Suprapubic skin (tissue), 4 donors: ENCODE data around the gene VPS35L. TPM values are rescaled to one million over a fixed set of nuclear protein-coding genes. Genes with fewer than 3 reads are reported as not detected.
"Not testable (repeated sequence)": the region's sequence is repeated elsewhere in the genome, so short reads cannot be mapped to it uniquely, and the experiment has no call there.

ENCODE experiments used
- DNase-seq, 2 donors: peaks; one replicate each; pipeline ENCODE4 v3.0.0-alpha.2; 2019; ENCODE audit warnings: low spot score in 2 of 2
- H3K27ac ChIP-seq: fragments of 200-600 bp; sonication (generic); one replicate; pipeline ENCODE4 v1.5.1; 2019
- H3K27me3 ChIP-seq: fragments of 200-600 bp; sonication (generic); one replicate; pipeline ENCODE4 v1.5.1; 2019
- H3K36me3 ChIP-seq: fragments of 200-600 bp; sonication (generic); one replicate; pipeline ENCODE4 v1.5.1; 2019
- H3K4me1 ChIP-seq: fragments of 200-600 bp; sonication (generic); one replicate; pipeline ENCODE4 v1.5.1; 2019
- H3K4me3 ChIP-seq: fragments of 200-600 bp; sonication (generic); one replicate; pipeline ENCODE4 v1.5.1; 2019; ENCODE audit warnings: mild to moderate bottlenecking
- H3K9me3 ChIP-seq: fragments of 200-600 bp; sonication (generic); one replicate; pipeline ENCODE4 v1.5.1; 2019
- EP300 ChIP-seq: sonication (generic); formaldehyde crosslinking; IDR thresholded peaks from one replicate; pipeline ENCODE4 v1.6.1; 2017; ENCODE audit warnings: antibody characterized with exemption
- POLR2A ChIP-seq, 2 donors: fragments of 450-650 bp; IDR thresholded peaks; one replicate each; pipeline ENCODE4 v1.6.1; 2017; ENCODE audit warnings: antibody characterized with exemption in 2 of 2, mild to moderate bottlenecking in 2 of 2, moderate library complexity in 2 of 2
- POLR2AphosphoS5 ChIP-seq, 3 donors: sonication (generic); formaldehyde crosslinking; IDR thresholded peaks; one replicate each; pipeline ENCODE4 v1.6.1; 2017; ENCODE audit warnings: antibody characterized with exemption in 3 of 3
- WGBS: methylation state at CpG from one replicate; pipeline ENCODE4 v1.1.5; 2018; 5-methylcytosine and 5-hydroxymethylcytosine counted together
- total RNA-seq, 4 donors: library from RNA; depleted of rRNA; stranded (reverse); fragments of >200 nt; gene quantifications; one replicate each; pipeline ENCODE4 v1.1.0, GENCODE V29; 2016
- TF ChIP-seq, protein P1 (sequence below), 2 donors: fragments of 200-600 bp in 1 of 2; fragments of 450-650 bp in 1 of 2; sonication (generic) in 1 of 2; IDR thresholded peaks; one replicate each; pipeline ENCODE4 v1.5.1; 2016 to 2019; ENCODE audit warnings: antibody characterized with exemption in 2 of 2, mild to moderate bottlenecking in 1 of 2, moderate library complexity in 1 of 2

The VPS35L gene
- total RNA-seq, 4 donors from 2014 or later: 16.3 to 30.4 (median 20.7) TPM

- TF ChIP-seq, protein P1, sequence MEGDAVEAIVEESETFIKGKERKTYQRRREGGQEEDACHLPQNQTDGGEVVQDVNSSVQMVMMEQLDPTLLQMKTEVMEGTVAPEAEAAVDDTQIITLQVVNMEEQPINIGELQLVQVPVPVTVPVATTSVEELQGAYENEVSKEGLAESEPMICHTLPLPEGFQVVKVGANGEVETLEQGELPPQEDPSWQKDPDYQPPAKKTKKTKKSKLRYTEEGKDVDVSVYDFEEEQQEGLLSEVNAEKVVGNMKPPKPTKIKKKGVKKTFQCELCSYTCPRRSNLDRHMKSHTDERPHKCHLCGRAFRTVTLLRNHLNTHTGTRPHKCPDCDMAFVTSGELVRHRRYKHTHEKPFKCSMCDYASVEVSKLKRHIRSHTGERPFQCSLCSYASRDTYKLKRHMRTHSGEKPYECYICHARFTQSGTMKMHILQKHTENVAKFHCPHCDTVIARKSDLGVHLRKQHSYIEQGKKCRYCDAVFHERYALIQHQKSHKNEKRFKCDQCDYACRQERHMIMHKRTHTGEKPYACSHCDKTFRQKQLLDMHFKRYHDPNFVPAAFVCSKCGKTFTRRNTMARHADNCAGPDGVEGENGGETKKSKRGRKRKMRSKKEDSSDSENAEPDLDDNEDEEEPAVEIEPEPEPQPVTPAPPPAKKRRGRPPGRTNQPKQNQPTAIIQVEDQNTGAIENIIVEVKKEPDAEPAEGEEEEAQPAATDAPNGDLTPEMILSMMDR (IDR thresholded peaks at IDR 0.05): no peak
- TF ChIP-seq POLR2A (IDR thresholded peaks at IDR 0.05): no peak
- TF ChIP-seq POLR2AphosphoS5 (IDR thresholded peaks at IDR 0.05): no peak
- TF ChIP-seq EP300: no peak
- Histone ChIP-seq H3K36me3 (peaks cover 33% of the 10 kb centered on the region), H3K9me3 (no peaks in the 10 kb centered on the region), H3K27ac (peak overlapping the region; percentile 47), H3K4me3 (no peak overlapping the region), H3K27me3 (no peaks in the 10 kb centered on the region), H3K4me1 (peaks cover 35% of the 10 kb centered on the region)
- WGBS: 53% methylated on average over 5 of the region's 5 CpGs
- DNase-seq: no peak
Measured at GRCh38 chr16:19715566-19715965, 160.1 kb downstream of the VPS35L start.

DNA sequence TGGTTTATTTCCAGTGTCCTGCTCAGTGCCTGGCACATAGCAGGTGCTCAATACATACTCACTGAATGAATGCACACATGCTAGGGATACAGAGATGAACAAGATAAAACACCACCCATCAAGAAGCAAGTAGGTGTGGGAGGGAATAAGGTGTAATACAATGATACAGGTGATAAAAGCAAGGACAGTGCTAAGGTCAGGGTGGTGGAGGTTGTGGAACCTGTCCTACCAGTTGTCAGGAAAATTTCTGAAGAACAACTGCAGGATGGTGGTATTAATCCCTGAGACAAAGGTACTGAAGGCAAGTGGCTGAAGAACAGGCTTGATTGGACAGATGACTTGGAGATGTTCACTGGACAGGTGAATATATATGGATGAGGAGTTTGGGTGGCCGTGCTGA, 160.7 kb downstream of the VPS35L start:
- H3K36me3 ChIP-seq: peaks cover 29% of the 10 kb centered on the region
- WGBS: 67% methylated on average over 1 of the region's 1 CpG
- peaks cover 35% of the 10 kb centered on the region for H3K4me1 ChIP-seq
- no peak overlapping the region for H3K4me3 ChIP-seq
- peak overlapping the region; percentile 47 for H3K27ac ChIP-seq
- H3K9me3 ChIP-seq: no peaks in the 10 kb centered on the region
- DNase-seq: no peak
- H3K27me3 ChIP-seq: no peaks in the 10 kb centered on the region
- no peak for TF ChIP-seq EP300
- no peak for TF ChIP-seq POLR2AphosphoS5 (IDR thresholded peaks at IDR 0.05)

DNA sequence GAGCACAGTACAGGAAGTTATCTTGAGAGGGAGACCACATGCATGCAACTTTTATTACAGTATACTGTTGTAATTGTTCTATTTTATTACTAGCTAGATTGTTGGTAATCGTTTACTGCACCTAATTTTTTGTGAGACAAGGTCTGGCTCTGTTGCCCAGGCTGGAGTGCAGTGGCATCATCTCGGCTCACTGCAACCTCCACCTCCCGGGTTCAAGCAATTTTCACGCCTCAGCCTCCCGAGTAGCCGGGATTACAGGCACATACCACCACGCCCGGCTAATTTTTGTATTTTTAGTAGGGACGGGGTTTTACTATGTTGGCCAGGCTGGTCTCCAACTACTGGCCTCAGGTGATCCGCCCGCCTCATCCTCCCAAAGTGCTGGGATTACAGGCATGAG, 161.2 kb downstream of the VPS35L start:
- Histone ChIP-seq H3K4me1 (peaks cover 35% of the 10 kb centered on the region), H3K4me3 (peak overlapping the region; percentile 94), H3K36me3 (peaks cover 27% of the 10 kb centered on the region)
- 37% methylated on average over 11 of the region's 11 CpGs for WGBS
- H3K27ac ChIP-seq, H3K9me3 ChIP-seq, DNase-seq, H3K27me3 ChIP-seq: not testable (repeated sequence)

DNA sequence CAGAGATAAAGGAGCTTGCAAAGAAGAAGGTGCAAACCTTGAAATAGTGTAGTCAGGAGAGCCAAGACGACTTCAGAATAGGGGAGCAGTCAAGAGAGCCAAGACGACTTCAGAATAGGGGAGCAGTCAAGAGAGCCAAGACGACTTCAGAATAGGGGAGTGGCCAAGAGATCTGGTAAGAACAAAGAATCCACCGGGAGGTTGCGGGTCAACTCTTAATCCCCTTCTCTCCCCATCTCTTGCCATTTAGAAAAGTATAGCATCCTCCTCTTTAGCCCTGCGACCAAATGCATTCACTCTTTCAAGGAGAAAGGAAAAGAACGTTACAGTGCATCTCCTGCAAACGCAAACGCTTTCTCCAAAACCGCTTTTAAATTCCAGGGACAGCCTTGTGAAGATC, 161.8 kb downstream of the VPS35L start:
- H3K27me3 ChIP-seq: no peaks in the 10 kb centered on the region
- peak overlapping the region; percentile 94 for H3K4me3 ChIP-seq
- no peaks in the 10 kb centered on the region for H3K9me3 ChIP-seq
- H3K27ac ChIP-seq: peak overlapping the region; percentile 89
- peaks cover 35% of the 10 kb centered on the region for H3K4me1 ChIP-seq
- TF ChIP-seq, protein P1 (IDR thresholded peaks at IDR 0.05): no peak
- TF ChIP-seq POLR2AphosphoS5 (IDR thresholded peaks at IDR 0.05) (no peak), POLR2A (IDR thresholded peaks at IDR 0.05) (no peak), EP300 (no peak)
- under 1% methylated on average over 10 of the region's 10 CpGs for WGBS
- no peak for DNase-seq
- peaks cover 24% of the 10 kb centered on the region for H3K36me3 ChIP-seq

GRCh38 chr16:19717741-19718623, 162.5 kb downstream of the VPS35L start, which contains the start of the genes IQCK and KNOP1:
IQCK (plus strand) TSS chr16:19718271; CDS start chr16:19718307, 36 bp downstream.
KNOP1 (minus strand) TSS chr16:19718227; CDS start chr16:19715035, 3,192 bp downstream.
- WGBS: 0% methylated on average over 29 of the region's 88 CpGs
- H3K36me3 ChIP-seq: peaks cover 17% of the 10 kb centered on the region
- H3K9me3 ChIP-seq: no peaks in the 10 kb centered on the region
- no peaks in the 10 kb centered on the region for H3K27me3 ChIP-seq
- H3K27ac ChIP-seq: peak within 1 kb of the TSS; percentile 89
- TF ChIP-seq POLR2AphosphoS5 (IDR thresholded peaks at IDR 0.05): peak in 2 of 3 donors; percentile 35 to 96
- no peak for TF ChIP-seq EP300
- H3K4me3 ChIP-seq: peak within 1 kb of the TSS; percentile 94
- H3K4me1 ChIP-seq: peaks cover 35% of the 10 kb centered on the region
- DNase-seq: peak; percentile 94 to 96

DNA sequence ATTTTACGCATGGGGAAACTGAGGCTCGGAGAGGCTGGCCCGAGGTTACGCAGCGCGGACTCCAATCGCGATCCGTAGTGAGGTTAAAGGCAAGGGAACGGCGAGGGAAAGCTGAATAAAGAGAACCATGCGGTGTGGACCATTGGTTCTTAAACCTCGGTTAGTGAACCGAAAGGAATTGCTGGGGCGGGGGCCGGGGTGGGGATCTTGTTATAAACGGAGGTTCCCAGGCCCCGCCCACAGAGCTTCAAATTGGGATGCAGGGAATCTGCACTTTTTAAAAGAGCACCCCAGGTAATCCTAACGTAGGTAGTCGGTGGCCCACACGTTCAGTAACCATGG, 163.1 kb downstream of the VPS35L start:
- Histone ChIP-seq H3K4me3 (peak overlapping the region; percentile 94), H3K27ac (peak overlapping the region; percentile 89), H3K36me3 (peaks cover 12% of the 10 kb centered on the region), H3K4me1 (peaks cover 35% of the 10 kb centered on the region), H3K9me3 (no peaks in the 10 kb centered on the region), H3K27me3 (no peaks in the 10 kb centered on the region)
- TF ChIP-seq, protein P1 (IDR thresholded peaks at IDR 0.05): no peak
- TF ChIP-seq POLR2A (IDR thresholded peaks at IDR 0.05): no peak
- WGBS: 1% methylated on average over 21 of the region's 21 CpGs
- DNase-seq: no peak
